Lung (tissue), 12 donors: ENCODE results near the gene ANKIB1. TPM values are rescaled to one million over a fixed set of nuclear protein-coding genes. Genes with fewer than 3 reads are reported as not detected.
"Not testable (repeated sequence)": the region's sequence is repeated elsewhere in the genome, so short reads cannot be mapped to it uniquely, and the experiment has no call there.

Source experiments
- ATAC-seq: fragments of 200-7000 bp; cut with Tn5 transposase; one replicate; pipeline ENCODE4 v1.9.1; 2020; ENCODE audit warnings: moderate number of reproducible peaks; ENCODE audit not compliant: insufficient read depth, low FRiP score
- DNase-seq, 3 donors: peaks; one replicate each; pipeline ENCODE4 v3.0.0-alpha.2; 2013 to 2017
- H3K27ac ChIP-seq, 2 donors: one replicate each; pipeline ENCODE4 v1.5.1; 2013; ENCODE audit warnings: mild to moderate bottlenecking in 2 of 2, moderate library complexity in 2 of 2, control low read depth in 1 of 2, inconsistent platforms in 1 of 2, low read depth in 1 of 2, low read length in 1 of 2
- H3K27me3 ChIP-seq, 3 donors: one replicate each; pipeline ENCODE4 v1.5.1; 2013; ENCODE audit warnings: low read length in 2 of 3; ENCODE audit not compliant: control insufficient read depth in 3 of 3, insufficient read depth in 3 of 3
- H3K36me3 ChIP-seq, 4 donors: one replicate each; pipeline ENCODE4 v1.5.1; 2013; ENCODE audit warnings: low read length in 4 of 4, mild to moderate bottlenecking in 1 of 4, moderate library complexity in 1 of 4; ENCODE audit not compliant: control insufficient read depth in 4 of 4, insufficient read depth in 4 of 4
- H3K4me1 ChIP-seq, 5 donors: one replicate each; pipeline ENCODE4 v1.5.1; 2013; ENCODE audit warnings: low read length in 5 of 5, mild to moderate bottlenecking in 2 of 5, moderate library complexity in 1 of 5; ENCODE audit not compliant: control insufficient read depth in 5 of 5, insufficient read depth in 5 of 5
- H3K4me3 ChIP-seq: one replicate; pipeline ENCODE4 v1.5.1; 2013; ENCODE audit warnings: mild to moderate bottlenecking, control low read depth, moderate library complexity
- H3K9ac ChIP-seq, 2 donors: one replicate each; pipeline ENCODE4 v1.5.1; 2013; ENCODE audit warnings: low read length in 2 of 2, control low read depth in 1 of 2; ENCODE audit not compliant: insufficient read depth in 1 of 2
- H3K9me3 ChIP-seq, 4 donors: one replicate each; pipeline ENCODE4 v1.5.1; 2013; ENCODE audit warnings: low read length in 3 of 4, mild to moderate bottlenecking in 1 of 4, moderate library complexity in 1 of 4; ENCODE audit not compliant: control insufficient read depth in 4 of 4, insufficient read depth in 3 of 4
- CTCF ChIP-seq: IDR thresholded peaks from 2 replicates; pipeline ENCODE4 v1.5.1; 2012; ENCODE audit warnings: mild to moderate bottlenecking; ENCODE audit errors: control extremely low read depth, extremely low read depth
- WGBS, 2 donors: extraction: QIAGEN DNeasy Blood & Tissue Kit; methylation state at CpG; one replicate each; pipeline ENCODE4 v1.1.7; 2013; 5-methylcytosine and 5-hydroxymethylcytosine counted together
- polyA plus RNA-seq, 2 donors: library from polyadenylated mRNA; stranded (reverse); fragments of 200-250 nt; gene quantifications; one replicate each; pipeline ENCODE4 v1.2.1, GENCODE V29; 2013
- total RNA-seq, 2 donors: library from RNA; depleted of rRNA in 1 of 2; stranded (reverse); fragments of >200 nt in 1 of 2; gene quantifications; one replicate each; pipeline ENCODE4 v1.2.1, GENCODE V29; 2014 to 2021
- donor health status: control.
- donor health status: control.
- donor health status: Bipolar disorder and iron deficiency.
- donor health status: healthy.
- donor health status: DM: yes; HTN: yes; CAD: no.

Gene ANKIB1
- total and polyA plus RNA-seq, 4 donors: 9.4 to 47.0 (median 23.7) TPM

- Histone ChIP-seq H3K27ac (no peak overlapping the region), H3K27me3 (no peaks in the 10 kb centered on the region), H3K36me3 (peaks cover 2 to 18% (median 9%) of the 10 kb centered on the region in 4 donors), H3K9ac (no peak overlapping the region), H3K4me1 (no peaks in the 10 kb centered on the region), H3K4me3 (no peak overlapping the region), H3K9me3 (no peaks in the 10 kb centered on the region)
- 97% methylated on average over 1 of the region's 1 CpG for WGBS, 2 donors
- TF ChIP-seq CTCF: no peak
- DNase-seq: no peak
- ATAC-seq: no peak
These were observed 108.4 kb downstream of the ANKIB1 start for GRCh38 chr7:92354214-92354613.

GRCh38 chr7:92356406-92356805, 110.6 kb downstream of the ANKIB1 start:
- ATAC-seq: no peak
- peaks cover 5 to 12% (median 8%) of the 10 kb centered on the region in 4 donors for H3K36me3 ChIP-seq
- no peaks in the 10 kb centered on the region for H3K9me3 ChIP-seq
- no peak for TF ChIP-seq CTCF
- H3K27me3 ChIP-seq: no peaks in the 10 kb centered on the region
- no peak for DNase-seq
- no peak overlapping the region for H3K9ac ChIP-seq
- no peak overlapping the region for H3K4me3 ChIP-seq
- H3K4me1 ChIP-seq: no peaks in the 10 kb centered on the region
- H3K27ac ChIP-seq: no peak overlapping the region

- H3K9me3 ChIP-seq: no peaks in the 10 kb centered on the region
These were observed 111.5 kb downstream of the ANKIB1 start for GRCh38 chr7:92357260-92357659.

GRCh38 chr7:92359179-92359578, 113.4 kb downstream of the ANKIB1 start:
- not testable (repeated sequence) for H3K9ac ChIP-seq, H3K4me1 ChIP-seq, H3K9me3 ChIP-seq, H3K4me3 ChIP-seq, ATAC-seq, H3K27ac ChIP-seq, H3K27me3 ChIP-seq, DNase-seq
- WGBS, 2 donors: 91 to 94% methylated on average over 2 of the region's 2 CpGs
- H3K36me3 ChIP-seq: peaks cover 4 to 15% (median 9%) of the 10 kb centered on the region in 4 donors

More at GRCh38 chr7:92357260-92357659, 111.5 kb downstream of the ANKIB1 start:
- Histone ChIP-seq H3K36me3 (peaks cover 5 to 14% (median 10%) of the 10 kb centered on the region in 4 donors), H3K4me3 (no peak overlapping the region), H3K4me1 (no peaks in the 10 kb centered on the region), H3K27ac (no peak overlapping the region), H3K27me3 (no peaks in the 10 kb centered on the region), H3K9ac (no peak overlapping the region)
- DNase-seq (no peak), ATAC-seq (no peak)
- WGBS, 2 donors: 97 to 98% methylated on average over 4 of the region's 4 CpGs
- TF ChIP-seq CTCF: no peak
